GM18519 (cell line): ENCODE results near the gene GRB10.
"Not testable (repeated sequence)": the region's sequence is repeated elsewhere in the genome, so short reads cannot be mapped to it uniquely, and the experiment has no call there.

ENCODE experiments used
- ATAC-seq: cut with Tn5 transposase; IDR thresholded peaks from one replicate; pipeline ENCODE4 v1.9.1; 2021; ENCODE audit warnings: mild to moderate bottlenecking, moderate library complexity; ENCODE audit not compliant: unreplicated experiment, low FRiP score

Gene GRB10

GRCh38 chr7:50594734-50595485 is 187.8 kb downstream of the GRB10 start:
- ATAC-seq: peak; percentile 69

- ATAC-seq: no peak
Measured at GRCh38 chr7:50594136-50594535, 188.6 kb downstream of the GRB10 start.

- ATAC-seq: no peak
Measured at GRCh38 chr7:50592940-50593339, 189.8 kb downstream of the GRB10 start.

GRCh38 chr7:50591480-50592438 is 190.9 kb downstream of the GRB10 start:
- no peak for ATAC-seq

- ATAC-seq: no peak
Measured at GRCh38 chr7:50591098-50591479, 191.6 kb downstream of the GRB10 start.

- no peak for ATAC-seq
Measured at GRCh38 chr7:50590535-50590934, 192.2 kb downstream of the GRB10 start.

- no peak for ATAC-seq
Measured at GRCh38 chr7:50589364-50589763, 193.3 kb downstream of the GRB10 start.

GRCh38 chr7:50588937-50589336 is 193.8 kb downstream of the GRB10 start:
- ATAC-seq: no peak

- ATAC-seq: no peak
Measured at GRCh38 chr7:50587737-50588136, 195.0 kb downstream of the GRB10 start.

- ATAC-seq: no peak
Measured at GRCh38 chr7:50584793-50585408, 197.8 kb downstream of the GRB10 start.

- ATAC-seq: no peak
Measured at GRCh38 chr7:50584386-50584785, 198.3 kb downstream of the GRB10 start.

- ATAC-seq: not testable (repeated sequence)
Measured at GRCh38 chr7:50583295-50583694, 199.4 kb downstream of the GRB10 start.

GRCh38 chr7:50582271-50582670 is 200.4 kb downstream of the GRB10 start:
- not testable (repeated sequence) for ATAC-seq

- not testable (repeated sequence) for ATAC-seq
Measured at GRCh38 chr7:50580666-50581065, 202.0 kb downstream of the GRB10 start.

- no peak for ATAC-seq
Measured at GRCh38 chr7:50580057-50580456, 202.6 kb downstream of the GRB10 start.

- not testable (repeated sequence) for ATAC-seq
Measured at GRCh38 chr7:50578105-50578504, 204.6 kb downstream of the GRB10 start.

GRCh38 chr7:50577569-50577968 is 205.1 kb downstream of the GRB10 start:
- no peak for ATAC-seq

- ATAC-seq: not testable (repeated sequence)
Measured at GRCh38 chr7:50576388-50576787, 206.3 kb downstream of the GRB10 start.

- ATAC-seq: no peak
Measured at GRCh38 chr7:50567715-50568261, 214.9 kb downstream of the GRB10 start.

- no peak for ATAC-seq
Measured at GRCh38 chr7:50565977-50566376, 216.7 kb downstream of the GRB10 start.

- ATAC-seq: no peak
Measured at GRCh38 chr7:50565559-50565916, 217.2 kb downstream of the GRB10 start.
